Measurements from ENCODE around the gene SSR2.

DNA sequence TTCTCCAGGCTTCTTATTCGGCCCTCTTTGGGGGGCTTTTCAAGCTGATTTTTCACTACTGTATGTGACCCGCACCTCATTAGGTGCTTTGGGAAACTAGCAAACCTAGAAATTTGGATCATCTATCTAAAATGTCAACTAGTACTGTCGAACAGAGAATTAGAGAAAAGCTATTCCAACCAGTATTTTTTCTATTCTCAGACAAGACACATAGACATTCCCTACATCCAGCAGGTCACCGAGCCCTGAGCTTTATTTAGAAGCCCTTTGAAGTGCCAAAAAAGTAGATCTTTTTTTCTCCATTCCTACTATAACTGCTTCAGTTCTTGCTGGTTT, 310 bp upstream of the SSR2 start:
- TF ChIP-seq, protein P1, sequence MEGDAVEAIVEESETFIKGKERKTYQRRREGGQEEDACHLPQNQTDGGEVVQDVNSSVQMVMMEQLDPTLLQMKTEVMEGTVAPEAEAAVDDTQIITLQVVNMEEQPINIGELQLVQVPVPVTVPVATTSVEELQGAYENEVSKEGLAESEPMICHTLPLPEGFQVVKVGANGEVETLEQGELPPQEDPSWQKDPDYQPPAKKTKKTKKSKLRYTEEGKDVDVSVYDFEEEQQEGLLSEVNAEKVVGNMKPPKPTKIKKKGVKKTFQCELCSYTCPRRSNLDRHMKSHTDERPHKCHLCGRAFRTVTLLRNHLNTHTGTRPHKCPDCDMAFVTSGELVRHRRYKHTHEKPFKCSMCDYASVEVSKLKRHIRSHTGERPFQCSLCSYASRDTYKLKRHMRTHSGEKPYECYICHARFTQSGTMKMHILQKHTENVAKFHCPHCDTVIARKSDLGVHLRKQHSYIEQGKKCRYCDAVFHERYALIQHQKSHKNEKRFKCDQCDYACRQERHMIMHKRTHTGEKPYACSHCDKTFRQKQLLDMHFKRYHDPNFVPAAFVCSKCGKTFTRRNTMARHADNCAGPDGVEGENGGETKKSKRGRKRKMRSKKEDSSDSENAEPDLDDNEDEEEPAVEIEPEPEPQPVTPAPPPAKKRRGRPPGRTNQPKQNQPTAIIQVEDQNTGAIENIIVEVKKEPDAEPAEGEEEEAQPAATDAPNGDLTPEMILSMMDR (conservative IDR thresholded peaks at IDR 0.05; ENCODE audit: low read length), result no peak
- no peak for TF ChIP-seq EZH2phosphoT487 (IDR thresholded peaks at IDR 0.05; ENCODE audit: borderline replicate concordance, low read depth, low read length)

Measured in OCI-LY7 (cell line).